SK-MEL-5 (cell line): ENCODE measurements around the gene WTAP. TPM values are rescaled to one million over a fixed set of nuclear protein-coding genes. Genes with fewer than 3 reads are reported as not detected.
"Not testable (repeated sequence)": the region's sequence is repeated elsewhere in the genome, so short reads cannot be mapped to it uniquely, and the experiment has no call there.

Experiments used
- DNase-seq: peaks from one replicate; pipeline ENCODE4 v3.0.0-alpha.2; 2016; ENCODE audit warnings: low read depth, low spot score
- in situ Hi-C: cut with HindIII; loops from 2 replicates; pipeline ENCODE4 v1.10.0; 2016; ENCODE audit warnings: low sequenced_read_pairs, high pct_unique_total_duplicates, low pct_unique_long_range_greater_than_20kb
- total RNA-seq: library from RNA; depleted of rRNA; stranded (reverse); fragments of >200 nt; shearing (Covaris generic); gene quantifications from 2 replicates; pipeline ENCODE4 v1.2.3, GENCODE V29; 2014

Gene WTAP
- total RNA-seq, 1 experiment from 2014 or later, result 59.7 TPM

DNA sequence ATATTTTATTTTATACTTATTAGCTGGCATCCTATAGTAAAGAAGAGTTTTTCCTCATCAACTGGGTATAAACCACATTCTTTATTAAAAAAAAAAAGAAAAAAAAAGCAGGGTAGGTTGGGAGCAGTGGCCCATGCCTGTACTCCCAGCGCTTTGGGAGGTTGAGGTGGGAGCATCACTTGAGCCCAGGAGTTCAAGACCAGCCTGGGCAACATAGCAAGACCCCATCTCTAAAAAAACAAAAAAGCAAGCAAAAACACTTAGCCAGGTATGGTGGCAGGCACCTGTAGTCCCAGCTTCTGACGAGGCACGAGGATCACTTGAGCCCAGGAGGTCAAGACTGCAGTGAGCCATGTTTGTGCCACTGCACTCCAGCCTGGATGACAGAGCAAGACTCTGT is 5.3 kb upstream of the WTAP start:
- DNase-seq, in situ Hi-C loops: not testable (repeated sequence)

DNA sequence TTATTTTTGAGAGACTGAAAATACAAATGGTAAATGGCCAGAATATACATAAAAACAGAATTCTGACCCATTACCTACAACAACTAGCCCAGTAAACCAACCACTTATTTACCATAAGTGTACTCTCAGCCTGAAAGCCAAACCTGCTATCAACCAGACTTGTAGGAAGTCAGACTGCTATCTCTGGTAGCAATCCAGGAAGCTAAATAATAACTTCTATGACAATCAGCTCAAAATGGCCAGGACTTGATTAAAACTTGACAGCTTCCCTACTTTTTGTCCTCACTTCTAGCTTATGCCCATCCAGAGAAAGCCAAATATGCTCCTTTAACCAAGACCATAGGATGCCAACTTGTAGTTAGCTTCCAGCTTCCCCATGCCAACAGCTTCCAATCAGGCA is 4.7 kb upstream of the WTAP start:
- DNase-seq, result no peak
- in situ Hi-C loops, result no loop called here

- DNase-seq, result no peak
- in situ Hi-C loops, result no loop called here
Observed at GRCh38 chr6:159723259-159723658, 4.0 kb upstream of the WTAP start.

GRCh38 chr6:159724778-159725177 is 2.5 kb upstream of the WTAP start:
- in situ Hi-C loops, result no loop called here
- no peak for DNase-seq

DNA sequence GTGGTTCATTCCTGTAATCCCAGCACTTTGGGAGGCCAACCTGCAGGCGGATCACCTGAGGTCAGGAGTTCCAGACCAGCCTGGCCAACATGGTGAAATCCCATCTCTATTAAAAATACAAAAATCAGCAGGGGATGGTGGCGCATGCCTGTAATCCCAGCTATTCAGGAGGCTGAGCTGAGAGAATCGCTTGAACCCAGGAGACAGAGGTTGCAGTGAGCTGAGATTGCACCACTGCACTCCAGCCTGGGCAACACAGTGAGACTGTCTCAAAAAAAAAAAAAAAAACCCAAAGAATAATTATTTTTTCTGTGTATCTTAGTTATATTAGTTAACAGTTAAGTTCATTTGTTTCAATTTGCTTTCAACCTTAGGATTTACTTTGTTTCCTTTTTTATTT is 2.1 kb upstream of the WTAP start:
- in situ Hi-C loops, DNase-seq: not testable (repeated sequence)

DNA sequence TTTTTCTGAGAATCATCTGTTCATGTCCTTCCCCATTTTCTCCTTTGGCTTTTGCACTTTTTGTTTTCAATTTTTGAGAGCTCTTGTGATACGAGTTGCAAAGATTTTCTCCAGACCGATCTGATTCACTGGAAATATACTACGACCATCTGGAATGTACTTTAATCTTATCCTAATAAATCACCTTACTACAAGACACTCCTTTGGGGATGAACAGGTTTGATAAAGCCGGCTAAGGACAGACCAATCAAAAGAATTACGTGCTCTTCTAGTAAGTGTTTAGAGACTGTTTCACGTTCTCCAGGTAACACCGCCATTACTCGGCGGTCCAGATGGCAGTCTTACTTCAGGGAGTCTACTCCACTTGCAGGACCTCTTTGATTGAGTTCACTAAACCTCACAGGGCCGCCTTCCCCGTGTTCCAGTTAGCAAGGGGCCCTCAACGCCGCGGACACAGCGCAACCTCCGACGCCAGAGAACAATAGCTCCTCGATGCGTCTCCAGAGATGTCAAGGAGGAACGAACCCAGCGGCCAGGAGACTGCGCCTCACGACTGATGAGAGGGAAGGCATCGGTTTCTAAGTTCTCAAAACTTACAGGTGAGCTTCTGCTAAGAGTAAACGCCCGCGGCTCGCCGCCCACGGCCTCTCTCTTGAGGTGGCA is 920 bp upstream of the WTAP start:
- DNase-seq, result no peak
- in situ Hi-C loops, result no loop called here

- DNase-seq, result peak; percentile 34
- in situ Hi-C loops, result no loop called here
Observed at GRCh38 chr6:159727717-159728445, 575 bp downstream of the WTAP start.

DNA sequence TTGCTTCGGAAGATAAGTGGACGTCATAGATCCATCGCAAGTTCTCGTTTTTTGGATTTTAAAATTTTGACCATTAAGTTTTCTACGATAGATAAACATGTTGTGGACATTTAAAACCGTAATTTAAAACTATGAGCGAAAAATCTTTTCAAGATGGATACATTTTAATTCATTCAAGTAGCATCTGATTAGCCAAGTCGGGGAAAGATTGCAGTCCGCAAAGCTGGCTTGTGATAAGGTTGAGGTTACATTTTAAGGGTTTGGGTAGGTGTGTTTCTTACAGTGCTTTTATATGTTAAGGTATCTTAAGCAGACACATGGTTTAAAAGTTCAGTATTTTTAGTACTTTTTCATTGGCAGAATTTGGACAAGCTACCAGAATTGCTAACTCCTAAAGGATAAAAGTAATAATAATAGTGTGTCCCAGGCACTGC is 1.2 kb downstream of the WTAP start:
- in situ Hi-C loops, result no loop called here
- DNase-seq, result no peak

DNA sequence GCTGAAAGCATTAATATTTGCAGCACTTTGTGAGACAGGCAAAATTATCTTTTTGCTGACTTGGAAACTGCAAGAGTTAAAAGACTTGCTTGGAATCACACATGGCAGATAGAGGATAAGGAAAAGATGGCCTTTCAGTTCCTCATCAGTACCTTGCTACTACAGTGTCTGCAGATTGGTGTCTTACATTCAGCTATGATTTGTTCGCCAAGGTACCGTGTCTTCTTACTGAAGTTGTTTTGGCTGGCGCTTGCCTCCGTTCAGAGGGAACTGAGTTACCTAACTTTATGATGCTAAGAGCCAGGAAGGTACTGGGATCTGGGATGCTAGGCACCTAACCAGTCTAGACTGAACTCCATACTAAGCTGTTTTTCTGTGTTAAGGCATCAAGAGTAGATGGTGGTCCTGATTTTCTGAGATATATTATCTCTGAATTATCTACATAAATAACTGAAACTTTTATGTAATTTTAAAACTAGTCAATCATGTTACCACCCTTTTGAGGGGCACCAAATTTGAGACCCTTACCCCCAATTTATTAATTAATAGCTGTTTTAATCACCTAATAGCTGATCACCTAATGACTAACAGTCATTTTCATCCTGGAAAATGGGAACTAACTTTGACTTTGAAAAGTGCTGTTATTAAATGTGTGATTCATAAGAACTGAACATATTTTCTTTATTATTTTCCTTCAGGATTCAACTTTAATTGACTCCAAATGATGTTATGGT is 2.5 kb downstream of the WTAP start:
- in situ Hi-C loops, result no loop called here
- no peak for DNase-seq

DNA sequence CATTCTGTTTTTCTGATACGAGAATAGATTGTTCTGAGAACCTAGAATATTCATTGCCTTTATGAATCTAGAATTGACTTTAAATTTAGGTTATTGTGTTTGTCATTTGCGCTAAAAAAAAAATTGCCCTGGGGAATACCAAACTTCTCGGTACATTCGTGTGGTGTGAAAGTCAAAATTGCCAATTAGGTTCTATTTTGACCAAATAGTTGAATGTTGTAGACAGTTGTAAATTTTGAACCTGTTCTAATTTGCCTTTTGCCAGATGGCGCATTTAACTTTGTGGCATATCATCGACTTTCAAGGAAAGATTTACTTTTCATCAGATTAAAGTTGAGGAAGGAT is 3.0 kb downstream of the WTAP start:
- no peak for DNase-seq
- in situ Hi-C loops, result no loop called here

DNA sequence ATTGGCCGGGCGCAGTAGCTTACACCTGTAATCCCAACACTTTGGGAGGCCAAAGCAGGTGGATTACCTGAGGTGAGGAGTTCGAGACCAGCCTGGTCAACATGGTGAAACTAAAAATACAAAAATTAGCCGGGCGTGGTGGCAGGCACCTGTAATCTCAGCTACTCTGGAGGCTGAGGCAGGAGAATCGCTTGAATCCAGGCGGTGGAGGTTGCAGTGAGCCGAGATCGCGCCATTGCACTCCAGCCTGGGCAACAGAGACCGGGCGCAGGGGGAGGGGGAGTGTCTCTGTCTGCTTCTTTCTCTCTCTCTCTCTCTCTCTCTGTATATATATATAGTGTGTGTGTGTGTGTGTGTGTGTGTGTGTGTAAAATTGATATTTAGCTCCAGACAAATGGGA is 5.2 kb downstream of the WTAP start:
- DNase-seq, in situ Hi-C loops: not testable (repeated sequence)

DNA sequence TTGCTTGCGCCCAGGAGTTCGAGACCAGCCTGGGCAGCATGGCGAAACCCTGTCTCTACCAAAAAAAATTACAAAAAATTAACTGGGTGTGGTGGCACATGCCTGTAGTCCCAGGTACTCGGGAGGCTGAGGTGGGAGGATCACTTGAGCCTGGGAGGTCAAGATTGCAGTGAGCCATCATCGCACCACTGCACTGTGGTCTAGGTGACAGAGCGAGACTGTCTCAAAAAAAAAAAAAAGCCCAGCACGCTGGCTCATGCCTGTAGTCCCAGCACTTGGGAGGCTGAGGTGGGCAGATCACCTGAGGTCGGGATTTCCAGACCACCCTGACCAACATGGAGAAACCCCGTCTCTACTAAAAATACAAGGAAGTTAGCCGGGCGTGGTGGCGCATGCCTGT is 6.1 kb downstream of the WTAP start:
- in situ Hi-C loops, DNase-seq: not testable (repeated sequence)

DNA sequence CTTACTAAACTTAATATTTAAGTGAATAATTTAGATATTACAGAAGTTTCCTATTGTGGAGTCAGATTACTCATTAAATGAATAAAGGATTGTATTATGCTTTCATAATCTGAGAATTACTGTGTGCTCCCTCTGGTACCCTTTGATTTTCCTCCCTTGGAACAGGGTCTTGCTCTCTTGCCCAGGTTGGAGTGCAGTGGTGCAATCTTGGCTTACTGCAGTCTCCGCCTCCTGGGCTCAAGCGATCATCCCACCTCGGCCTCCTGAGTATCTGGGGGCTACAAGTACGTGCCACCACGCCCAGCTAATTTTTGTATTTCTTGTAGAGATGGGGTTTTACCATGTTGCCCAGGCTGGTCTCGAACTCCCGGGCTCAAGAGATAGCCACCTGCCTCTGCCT is 9.6 kb downstream of the WTAP start:
- no peak for DNase-seq
- in situ Hi-C loops, result no loop called here

- in situ Hi-C loops, result no loop called here
- DNase-seq, result no peak
Observed at GRCh38 chr6:159739341-159739740, 12.0 kb downstream of the WTAP start.

DNA sequence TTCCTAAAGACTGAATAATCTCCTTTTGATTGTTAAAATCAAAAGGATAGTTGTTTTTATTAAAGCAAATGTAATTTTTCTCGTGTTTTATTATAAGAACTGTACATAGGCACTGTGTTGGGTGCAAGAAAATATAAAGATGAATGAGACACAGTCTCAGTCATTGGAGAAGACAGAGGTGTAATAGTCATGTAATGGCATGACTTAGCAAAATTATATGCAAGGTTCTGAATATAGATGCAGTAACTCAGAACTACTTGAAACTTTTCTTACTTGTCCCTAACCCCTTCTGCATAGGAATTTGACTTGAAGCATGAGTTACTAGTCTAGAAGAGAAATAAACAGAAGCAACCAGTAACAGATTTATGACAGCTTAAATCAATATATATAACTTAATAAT is 14.9 kb downstream of the WTAP start:
- in situ Hi-C loops, result no loop called here
- no peak for DNase-seq

GRCh38 chr6:159745081-159745480 is 17.8 kb downstream of the WTAP start:
- in situ Hi-C loops, result no loop called here
- DNase-seq, result no peak

GRCh38 chr6:159746759-159747158 is 19.5 kb downstream of the WTAP start:
- DNase-seq, result no peak
- in situ Hi-C loops, result no loop called here

GRCh38 chr6:159748127-159748526 is 20.8 kb downstream of the WTAP start:
- in situ Hi-C loops, DNase-seq: not testable (repeated sequence)

- in situ Hi-C loops, result no loop called here
- no peak for DNase-seq
Observed at GRCh38 chr6:159751448-159751847, 24.1 kb downstream of the WTAP start.
